ENCODE data around the gene KRTAP19-6. TPM values are rescaled to one million over a fixed set of nuclear protein-coding genes. Genes with fewer than 3 reads are reported as not detected.

The KRTAP19-6 gene
- total and polyA plus RNA-seq, 4 donors: not detected

- no peaks in the 10 kb centered on the region for H3K27me3 ChIP-seq (ENCODE audit: control insufficient read depth in 4 of 4, insufficient read depth in 4 of 4, low read length in 3 of 4)
- H3K27ac ChIP-seq (ENCODE audit: low read depth in 1 of 2, low read length in 2 of 2): no peak overlapping the region
- no peaks in the 10 kb centered on the region for H3K36me3 ChIP-seq (ENCODE audit: control insufficient read depth in 4 of 4, insufficient read depth in 3 of 4, low read depth in 1 of 4, low read length in 3 of 4)
- H3K9ac ChIP-seq (ENCODE audit: low read depth in 1 of 2, low read length in 2 of 2): no peak overlapping the region
- TF ChIP-seq, protein P1, sequence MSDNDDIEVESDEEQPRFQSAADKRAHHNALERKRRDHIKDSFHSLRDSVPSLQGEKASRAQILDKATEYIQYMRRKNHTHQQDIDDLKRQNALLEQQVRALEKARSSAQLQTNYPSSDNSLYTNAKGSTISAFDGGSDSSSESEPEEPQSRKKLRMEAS (IDR thresholded peaks at IDR 0.05): no peak
- TF ChIP-seq GABPA (IDR thresholded peaks at IDR 0.05 in 1 of 2, conservative IDR thresholded peaks at IDR 0.05 in 1 of 2): no peak
- TF ChIP-seq ATF3 (IDR thresholded peaks at IDR 0.05): no peak
- TF ChIP-seq RAD21 (IDR thresholded peaks at IDR 0.05): no peak
- no peak for TF ChIP-seq JUND (IDR thresholded peaks at IDR 0.05)
- TF ChIP-seq, protein P2, sequence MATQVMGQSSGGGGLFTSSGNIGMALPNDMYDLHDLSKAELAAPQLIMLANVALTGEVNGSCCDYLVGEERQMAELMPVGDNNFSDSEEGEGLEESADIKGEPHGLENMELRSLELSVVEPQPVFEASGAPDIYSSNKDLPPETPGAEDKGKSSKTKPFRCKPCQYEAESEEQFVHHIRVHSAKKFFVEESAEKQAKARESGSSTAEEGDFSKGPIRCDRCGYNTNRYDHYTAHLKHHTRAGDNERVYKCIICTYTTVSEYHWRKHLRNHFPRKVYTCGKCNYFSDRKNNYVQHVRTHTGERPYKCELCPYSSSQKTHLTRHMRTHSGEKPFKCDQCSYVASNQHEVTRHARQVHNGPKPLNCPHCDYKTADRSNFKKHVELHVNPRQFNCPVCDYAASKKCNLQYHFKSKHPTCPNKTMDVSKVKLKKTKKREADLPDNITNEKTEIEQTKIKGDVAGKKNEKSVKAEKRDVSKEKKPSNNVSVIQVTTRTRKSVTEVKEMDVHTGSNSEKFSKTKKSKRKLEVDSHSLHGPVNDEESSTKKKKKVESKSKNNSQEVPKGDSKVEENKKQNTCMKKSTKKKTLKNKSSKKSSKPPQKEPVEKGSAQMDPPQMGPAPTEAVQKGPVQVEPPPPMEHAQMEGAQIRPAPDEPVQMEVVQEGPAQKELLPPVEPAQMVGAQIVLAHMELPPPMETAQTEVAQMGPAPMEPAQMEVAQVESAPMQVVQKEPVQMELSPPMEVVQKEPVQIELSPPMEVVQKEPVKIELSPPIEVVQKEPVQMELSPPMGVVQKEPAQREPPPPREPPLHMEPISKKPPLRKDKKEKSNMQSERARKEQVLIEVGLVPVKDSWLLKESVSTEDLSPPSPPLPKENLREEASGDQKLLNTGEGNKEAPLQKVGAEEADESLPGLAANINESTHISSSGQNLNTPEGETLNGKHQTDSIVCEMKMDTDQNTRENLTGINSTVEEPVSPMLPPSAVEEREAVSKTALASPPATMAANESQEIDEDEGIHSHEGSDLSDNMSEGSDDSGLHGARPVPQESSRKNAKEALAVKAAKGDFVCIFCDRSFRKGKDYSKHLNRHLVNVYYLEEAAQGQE (IDR thresholded peaks at IDR 0.05): no peak
- TF ChIP-seq, protein P3, sequence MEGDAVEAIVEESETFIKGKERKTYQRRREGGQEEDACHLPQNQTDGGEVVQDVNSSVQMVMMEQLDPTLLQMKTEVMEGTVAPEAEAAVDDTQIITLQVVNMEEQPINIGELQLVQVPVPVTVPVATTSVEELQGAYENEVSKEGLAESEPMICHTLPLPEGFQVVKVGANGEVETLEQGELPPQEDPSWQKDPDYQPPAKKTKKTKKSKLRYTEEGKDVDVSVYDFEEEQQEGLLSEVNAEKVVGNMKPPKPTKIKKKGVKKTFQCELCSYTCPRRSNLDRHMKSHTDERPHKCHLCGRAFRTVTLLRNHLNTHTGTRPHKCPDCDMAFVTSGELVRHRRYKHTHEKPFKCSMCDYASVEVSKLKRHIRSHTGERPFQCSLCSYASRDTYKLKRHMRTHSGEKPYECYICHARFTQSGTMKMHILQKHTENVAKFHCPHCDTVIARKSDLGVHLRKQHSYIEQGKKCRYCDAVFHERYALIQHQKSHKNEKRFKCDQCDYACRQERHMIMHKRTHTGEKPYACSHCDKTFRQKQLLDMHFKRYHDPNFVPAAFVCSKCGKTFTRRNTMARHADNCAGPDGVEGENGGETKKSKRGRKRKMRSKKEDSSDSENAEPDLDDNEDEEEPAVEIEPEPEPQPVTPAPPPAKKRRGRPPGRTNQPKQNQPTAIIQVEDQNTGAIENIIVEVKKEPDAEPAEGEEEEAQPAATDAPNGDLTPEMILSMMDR (IDR thresholded peaks at IDR 0.05; ENCODE audit: low read depth, low read length, missing input control): no peak
- TF ChIP-seq RXRA (IDR thresholded peaks at IDR 0.05): no peak
- TF ChIP-seq FOXA1 (IDR thresholded peaks at IDR 0.05): no peak
- TF ChIP-seq TAF1 (conservative IDR thresholded peaks at IDR 0.05): no peak
- no peak overlapping the region for H3K4me3 ChIP-seq (ENCODE audit: low read depth in 1 of 3, low read length in 3 of 3)
- DNase-seq (ENCODE audit: low spot score): no peak
- H3K9me3 ChIP-seq (ENCODE audit: control insufficient read depth in 4 of 4, low read length in 3 of 4): no peaks in the 10 kb centered on the region
- no peaks in the 10 kb centered on the region for H3K4me1 ChIP-seq (ENCODE audit: control insufficient read depth in 4 of 4, insufficient read depth in 4 of 4, low read length in 3 of 4)
Observed at GRCh38 chr21:30577766-30578165, 36.1 kb upstream of the KRTAP19-6 start.

DNA sequence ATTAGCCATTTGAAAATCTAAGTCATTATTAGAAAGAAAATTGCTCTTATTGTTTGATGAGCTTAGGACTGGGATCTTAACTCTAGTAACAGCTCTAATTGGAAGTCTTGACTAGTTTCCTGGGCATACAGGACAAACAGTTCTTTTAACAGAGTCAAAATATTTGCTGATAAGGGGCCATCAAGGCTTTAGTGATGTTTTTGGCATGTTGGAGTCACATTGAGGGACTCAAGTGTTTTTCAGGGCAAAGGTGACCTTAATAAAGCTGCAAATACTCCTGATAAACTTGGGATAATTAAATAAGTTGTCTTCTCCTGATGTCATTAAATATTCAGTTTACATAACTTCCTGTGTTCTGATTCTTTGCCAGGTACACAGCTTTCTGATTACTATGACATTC lies 26.0 kb upstream of the KRTAP19-6 start:
- Histone ChIP-seq H3K4me1 (ENCODE audit: control insufficient read depth in 4 of 4, insufficient read depth in 4 of 4, low read length in 3 of 4) (no peaks in the 10 kb centered on the region), H3K9me3 (ENCODE audit: control insufficient read depth in 4 of 4, low read length in 3 of 4) (no peaks in the 10 kb centered on the region), H3K27ac (ENCODE audit: low read depth in 1 of 2, low read length in 2 of 2) (no peak overlapping the region), H3K27me3 (ENCODE audit: control insufficient read depth in 4 of 4, insufficient read depth in 4 of 4, low read length in 3 of 4) (no peaks in the 10 kb centered on the region), H3K9ac (ENCODE audit: low read depth in 1 of 2, low read length in 2 of 2) (no peak overlapping the region), H3K36me3 (ENCODE audit: control insufficient read depth in 4 of 4, insufficient read depth in 3 of 4, low read depth in 1 of 4, low read length in 3 of 4) (no peaks in the 10 kb centered on the region), H3K4me3 (ENCODE audit: low read depth in 1 of 3, low read length in 3 of 3) (no peak overlapping the region)
- DNase-seq (ENCODE audit: low spot score): no peak
- TF ChIP-seq, protein P4, sequence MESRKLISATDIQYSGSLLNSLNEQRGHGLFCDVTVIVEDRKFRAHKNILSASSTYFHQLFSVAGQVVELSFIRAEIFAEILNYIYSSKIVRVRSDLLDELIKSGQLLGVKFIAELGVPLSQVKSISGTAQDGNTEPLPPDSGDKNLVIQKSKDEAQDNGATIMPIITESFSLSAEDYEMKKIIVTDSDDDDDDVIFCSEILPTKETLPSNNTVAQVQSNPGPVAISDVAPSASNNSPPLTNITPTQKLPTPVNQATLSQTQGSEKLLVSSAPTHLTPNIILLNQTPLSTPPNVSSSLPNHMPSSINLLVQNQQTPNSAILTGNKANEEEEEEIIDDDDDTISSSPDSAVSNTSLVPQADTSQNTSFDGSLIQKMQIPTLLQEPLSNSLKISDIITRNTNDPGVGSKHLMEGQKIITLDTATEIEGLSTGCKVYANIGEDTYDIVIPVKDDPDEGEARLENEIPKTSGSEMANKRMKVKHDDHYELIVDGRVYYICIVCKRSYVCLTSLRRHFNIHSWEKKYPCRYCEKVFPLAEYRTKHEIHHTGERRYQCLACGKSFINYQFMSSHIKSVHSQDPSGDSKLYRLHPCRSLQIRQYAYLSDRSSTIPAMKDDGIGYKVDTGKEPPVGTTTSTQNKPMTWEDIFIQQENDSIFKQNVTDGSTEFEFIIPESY (IDR thresholded peaks at IDR 0.05): no peak
- TF ChIP-seq EGR1 (IDR thresholded peaks at IDR 0.05; ENCODE audit: low read depth in 2 of 2) (no peak), HNF4G (IDR thresholded peaks at IDR 0.05) (no peak), JUND (IDR thresholded peaks at IDR 0.05) (no peak), FOXA1 (IDR thresholded peaks at IDR 0.05) (no peak), ATF3 (IDR thresholded peaks at IDR 0.05) (no peak), RAD21 (IDR thresholded peaks at IDR 0.05) (no peak), GABPA (IDR thresholded peaks at IDR 0.05 in 1 of 2, conservative IDR thresholded peaks at IDR 0.05 in 1 of 2) (no peak), HNF4A (conservative IDR thresholded peaks at IDR 0.05) (no peak), SP1 (IDR thresholded peaks at IDR 0.05) (no peak), TAF1 (conservative IDR thresholded peaks at IDR 0.05) (no peak), YY1 (IDR thresholded peaks at IDR 0.05) (no peak), FOXA2 (IDR thresholded peaks at IDR 0.05) (no peak), RXRA (IDR thresholded peaks at IDR 0.05) (no peak)
- TF ChIP-seq, protein P2 (IDR thresholded peaks at IDR 0.05): no peak
- TF ChIP-seq, protein P1 (IDR thresholded peaks at IDR 0.05): no peak
